NCI-H128 (cell line): ENCODE measurements around the gene TIA1.
"Not testable (repeated sequence)": the region's sequence is repeated elsewhere in the genome, so short reads cannot be mapped to it uniquely, and the experiment has no call there.

Experiments
- DNase-seq: peaks from one replicate; lab custom pipeline; 2025; ENCODE audit not compliant: unreplicated experiment; lab: John Stamatoyannopoulos, UW

TIA1 gene

GRCh38 chr2:70223305-70223704 is 25.1 kb downstream of the TIA1 start:
- not testable (repeated sequence) for DNase-seq

GRCh38 chr2:70214953-70215549 is 33.4 kb downstream of the TIA1 start:
- no peak for DNase-seq

DNA sequence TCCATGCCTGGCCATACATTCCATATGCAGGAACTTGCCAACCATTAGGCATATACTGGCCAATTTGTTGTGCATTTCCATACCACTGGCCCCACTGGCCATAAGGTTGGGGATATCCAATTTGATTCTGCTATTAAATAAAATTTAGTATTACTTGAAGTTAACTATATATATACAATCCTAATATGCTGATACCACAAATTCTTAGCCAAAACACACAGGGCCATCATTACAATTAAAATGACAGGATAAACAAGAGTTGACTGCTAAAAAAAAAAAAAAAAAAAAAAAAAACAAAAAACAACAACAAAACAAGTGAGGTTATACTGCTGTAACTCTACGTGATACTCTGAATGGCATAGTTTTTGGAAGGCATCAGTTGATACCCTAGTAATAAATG is 34.1 kb downstream of the TIA1 start:
- DNase-seq, result no peak

DNA sequence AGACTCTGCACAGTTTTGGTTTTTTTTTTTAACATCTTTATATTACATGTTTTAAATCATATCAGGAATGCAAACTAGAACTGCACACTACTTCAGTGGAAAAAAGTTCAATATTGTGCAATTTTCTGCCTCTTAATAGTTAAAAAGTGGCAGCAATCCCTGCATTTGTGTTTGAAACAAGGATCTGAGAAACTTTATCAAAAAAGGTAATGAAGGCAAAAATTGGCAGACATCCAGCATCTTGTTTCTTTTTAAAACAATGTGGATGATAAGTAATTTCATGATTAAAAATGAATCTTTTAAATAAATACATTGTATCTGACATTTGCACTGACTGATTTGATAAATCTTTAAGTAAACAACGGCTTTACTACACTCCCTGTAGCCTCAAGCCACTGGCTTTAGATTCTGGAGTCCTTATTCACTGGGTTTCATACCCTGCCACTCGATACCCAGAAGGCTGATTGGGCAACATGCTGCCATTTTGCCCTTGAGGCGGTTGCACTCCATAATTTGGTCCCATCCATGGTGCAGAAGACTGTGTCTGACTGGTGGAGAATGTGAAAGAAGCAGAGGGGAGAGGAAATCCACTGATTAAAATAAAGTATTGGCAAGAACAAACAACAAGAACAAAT is 36.0 kb downstream of the TIA1 start:
- no peak for DNase-seq

GRCh38 chr2:70211595-70211994 is 36.8 kb downstream of the TIA1 start:
- DNase-seq, result no peak

GRCh38 chr2:70204452-70204851 is 44.0 kb downstream of the TIA1 start:
- no peak for DNase-seq

GRCh38 chr2:70203086-70203485 is 45.3 kb downstream of the TIA1 start:
- DNase-seq, result no peak

DNA sequence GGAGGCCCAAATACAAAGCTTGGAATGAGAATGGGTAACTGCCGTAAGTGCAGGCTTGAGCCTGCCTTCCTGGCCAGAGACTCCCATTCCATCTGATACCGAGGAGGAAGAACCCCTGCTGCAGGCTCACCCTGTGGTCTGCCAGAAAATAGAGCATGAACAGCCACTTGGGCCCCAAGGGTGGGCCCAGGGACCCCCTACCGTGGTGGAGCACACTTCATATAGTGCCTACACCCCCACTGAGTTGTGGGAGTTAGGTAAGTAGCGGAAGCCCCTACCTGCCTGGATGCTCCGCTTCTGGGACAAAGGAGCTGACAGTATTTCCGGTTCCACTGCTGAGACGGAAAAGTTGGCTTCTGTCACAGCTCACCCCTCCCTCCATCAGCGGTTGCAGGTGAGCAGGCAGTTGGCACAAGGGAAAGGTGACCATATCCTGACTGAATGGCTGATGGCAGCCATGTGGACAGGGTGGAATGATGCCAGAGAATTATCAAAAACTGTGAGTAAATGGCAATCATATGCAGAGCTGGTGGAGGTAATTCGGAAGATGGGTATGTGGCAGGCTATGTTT is 46.1 kb downstream of the TIA1 start:
- no peak for DNase-seq

GRCh38 chr2:70201831-70202230 is 46.6 kb downstream of the TIA1 start:
- no peak for DNase-seq

DNA sequence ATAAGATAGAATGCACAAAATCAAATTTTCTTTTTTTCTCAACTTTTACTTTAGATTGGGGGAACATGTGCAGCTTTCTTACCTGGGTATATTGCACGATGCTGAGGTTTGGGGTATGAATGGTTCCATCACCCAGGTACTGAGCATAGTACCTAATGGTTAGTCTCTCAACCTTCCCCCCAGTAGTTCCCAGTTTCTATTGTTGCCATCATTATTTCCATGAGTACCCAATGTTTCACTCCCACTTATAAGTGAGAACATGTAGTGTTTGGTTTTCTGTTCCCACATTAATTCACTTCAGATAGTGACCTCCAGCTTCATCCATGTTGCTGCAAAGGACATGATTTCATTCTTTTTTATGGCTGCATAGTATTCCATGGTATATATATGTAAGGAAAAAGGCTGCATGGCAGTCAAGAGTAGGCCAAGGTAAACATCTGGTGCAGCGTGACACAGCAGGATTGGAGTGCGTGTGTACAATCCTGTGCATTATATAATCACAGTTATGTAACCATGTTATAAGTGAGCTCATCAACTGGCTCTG is 47.1 kb downstream of the TIA1 start:
- DNase-seq, result no peak

GRCh38 chr2:70199320-70199864 is 49.0 kb downstream of the TIA1 start:
- DNase-seq, result no peak

GRCh38 chr2:70192516-70192915 is 55.9 kb downstream of the TIA1 start:
- no peak for DNase-seq

DNA sequence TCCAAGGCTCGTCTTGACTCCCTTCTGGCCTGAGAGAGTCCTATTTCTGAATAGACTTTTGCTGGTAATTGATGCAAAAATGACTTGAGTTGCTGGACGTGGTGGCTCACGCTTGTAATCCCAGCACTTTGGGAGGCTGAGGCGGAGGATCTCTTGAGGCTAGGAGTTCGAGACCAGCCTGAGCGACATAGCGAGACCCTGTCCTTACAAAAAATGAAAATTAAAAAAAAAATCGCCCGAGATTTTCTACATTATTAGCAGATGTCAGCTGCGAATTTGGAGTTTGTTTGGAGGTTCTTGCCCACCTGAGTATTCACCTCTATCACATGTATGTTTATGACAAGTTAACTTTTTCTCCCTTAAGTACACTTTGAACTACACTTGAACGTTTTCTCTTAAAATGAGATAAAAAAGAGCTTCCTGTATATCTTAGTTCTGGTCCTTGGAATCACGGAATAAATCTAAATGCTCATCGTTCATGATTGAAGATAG is 57.1 kb downstream of the TIA1 start:
- DNase-seq, result no peak

GRCh38 chr2:70190418-70191243 is 57.8 kb downstream of the TIA1 start, which contains the start of gene C2orf42:
Gene C2orf42, minus strand, starts transcription at chr2:70191019. Its CDS starts 9,034 bp downstream, at chr2:70181985.
- peak; percentile 82 for DNase-seq

DNA sequence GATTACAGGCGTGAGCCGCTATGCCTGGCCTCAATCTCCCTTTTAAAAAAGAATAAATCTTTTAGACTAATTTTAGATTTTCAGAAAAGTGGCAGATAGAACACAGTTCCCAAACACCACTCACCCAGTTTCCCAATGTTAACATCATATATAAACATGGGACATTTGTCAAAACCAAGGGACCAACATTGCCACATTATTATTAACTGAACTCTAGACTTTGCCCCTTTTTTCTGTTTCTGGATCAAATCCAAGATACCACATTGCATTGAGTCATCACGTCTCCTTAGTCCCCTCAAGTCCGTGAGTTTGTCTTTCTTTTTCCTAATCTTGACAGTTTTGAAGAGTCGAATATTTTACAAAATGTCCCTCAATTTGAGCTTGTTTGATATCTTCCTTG is 60.0 kb downstream of the TIA1 start:
- DNase-seq, result no peak

GRCh38 chr2:70187170-70187569 is 61.3 kb downstream of the TIA1 start:
- not testable (repeated sequence) for DNase-seq

- DNase-seq, result no peak
Measured at GRCh38 chr2:70182689-70183088, 65.7 kb downstream of the TIA1 start.

DNA sequence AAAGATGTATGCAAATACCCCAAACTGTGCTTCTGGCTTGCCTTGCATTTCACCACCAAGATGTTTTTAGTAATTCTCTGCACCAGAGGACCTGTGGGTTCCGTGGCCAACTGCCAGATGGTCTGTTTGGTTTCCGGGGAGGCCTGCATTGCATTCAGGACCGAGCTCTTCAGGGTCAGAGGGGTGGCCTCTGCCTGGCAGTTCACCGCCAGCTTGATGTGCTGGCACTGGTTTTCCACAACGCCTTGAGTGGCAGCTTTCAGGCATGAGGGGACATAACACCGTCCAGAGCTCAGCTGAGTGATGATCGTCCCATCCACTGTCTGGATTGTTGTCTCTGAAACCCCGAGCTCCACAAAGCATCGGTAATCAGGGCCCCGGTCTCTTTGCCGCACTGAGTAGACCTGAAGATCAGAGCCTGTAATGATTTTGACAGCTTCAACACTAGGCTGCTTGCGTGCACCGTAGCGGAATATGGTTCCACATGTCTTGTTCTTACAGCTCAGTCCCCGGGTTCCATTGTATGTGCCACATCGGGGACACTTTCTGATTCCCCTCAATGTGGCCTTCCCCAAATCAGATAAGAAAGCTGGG is 67.0 kb downstream of the TIA1 start:
- DNase-seq, result no peak

GRCh38 chr2:70173520-70173919 is 74.9 kb downstream of the TIA1 start:
- no peak for DNase-seq

DNA sequence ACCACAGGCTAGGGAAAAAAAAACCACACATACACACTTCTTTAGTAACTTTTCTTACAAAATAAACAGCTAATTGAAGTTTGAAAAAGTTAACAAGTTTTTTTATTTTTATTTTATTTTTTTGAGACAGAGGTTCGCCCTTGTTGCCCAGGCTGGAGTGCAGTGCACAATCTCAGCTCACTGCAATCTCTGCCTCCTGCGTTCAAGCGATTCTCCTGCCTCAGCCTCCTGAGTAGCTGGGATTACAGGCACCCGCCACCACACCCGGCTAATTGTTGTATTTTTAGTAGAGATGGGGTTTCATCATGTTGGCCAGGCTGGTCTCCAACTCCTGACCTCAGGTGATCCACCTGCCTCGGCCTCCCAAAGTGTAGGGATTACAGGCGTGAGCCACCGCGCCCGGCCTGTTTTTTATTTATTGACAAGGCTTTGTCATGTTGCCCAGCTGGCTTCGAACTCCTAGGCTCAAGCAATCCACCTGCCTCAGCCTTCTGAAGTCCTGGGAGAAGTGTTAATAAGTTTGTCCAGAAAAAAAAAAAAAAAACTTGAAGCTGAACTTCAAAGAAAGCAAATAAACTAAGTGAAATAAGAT is 78.7 kb downstream of the TIA1 start:
- DNase-seq, result not testable (repeated sequence)
